Endothelial cell of umbilical vein (primary cell): ENCODE measurements around the gene SRSF9. TPM values are rescaled to one million over a fixed set of nuclear protein-coding genes. Genes with fewer than 3 reads are reported as not detected.

Experiments used
- BruUV-seq: library from RNA; stranded (reverse); fragments of 400-500 nt; replicated peaks from 2 replicates; lab custom pipeline; 2021; lab: Mats Ljungman, UMichigan
- CTCF ChIA-PET: fragments of 300-600, 350-600 bp; sonication (Branson Sonifier 250); formaldehyde crosslinking; loops from one replicate; lab custom pipeline; 2021; ENCODE audit warnings: antibody characterized with exemption, inconsistent platforms; lab: Charles Lee
- POLR2A ChIA-PET: fragments of 300-600, 350-600 bp; sonication (Branson Sonifier 250); formaldehyde crosslinking; loops from one replicate; lab custom pipeline; 2021; ENCODE audit warnings: antibody characterized with exemption, inconsistent platforms; lab: Charles Lee
- DNase-seq: peaks from one replicate; pipeline ENCODE4 v3.0.0-alpha.2; 2011; ENCODE audit warnings: low read depth, low spot score
- FAIRE-seq: peaks from 2 replicates; lab custom pipeline; 2011; peaks lifted over from hg19 to GRCh38; lab: Jason Lieb, UNC
- H2AFZ ChIP-seq: 2 replicates; pipeline ENCODE4 v1.6.0; 2012; ENCODE audit warnings: low read depth, low read length, control low read depth, inconsistent platforms
- H3K27ac ChIP-seq: 2 replicates; pipeline ENCODE4 v1.5.1; 2011; ENCODE audit warnings: low read depth, mild to moderate bottlenecking, control low read depth, low read length, moderate library complexity; ENCODE audit not compliant: insufficient read depth
- H3K27me3 ChIP-seq, 2 experiments: 2 replicates each; pipeline versions ENCODE4 v1.6.0 to v1.6.1; 2011; ENCODE audit warnings: low read length in 2 of 2, mixed read lengths in 1 of 2; ENCODE audit not compliant: control insufficient read depth in 2 of 2, insufficient read depth in 2 of 2
- H3K36me3 ChIP-seq, 2 experiments: 2 replicates in 1 of 2; 3 replicates in 1 of 2; pipeline ENCODE4 v1.5.1; 2011; ENCODE audit warnings: low read length in 2 of 2, mild to moderate bottlenecking in 1 of 2, moderate library complexity in 1 of 2; ENCODE audit not compliant: control insufficient read depth in 2 of 2, insufficient read depth in 2 of 2; ENCODE audit errors: extremely low read depth in 1 of 2
- H3K4me1 ChIP-seq: 3 replicates; pipeline ENCODE4 v1.5.1; 2011; ENCODE audit warnings: mild to moderate bottlenecking, low read length; ENCODE audit not compliant: control insufficient read depth, insufficient read depth; ENCODE audit errors: extremely low read depth
- H3K4me2 ChIP-seq: 2 replicates; pipeline ENCODE4 v1.6.1; 2011; ENCODE audit warnings: low read length, control low read depth, mixed read lengths; ENCODE audit not compliant: insufficient read depth
- H3K4me3 ChIP-seq, 3 experiments: fragments of 200-600 bp in 1 of 3; sonication (generic), shearing (Covaris generic) in 1 of 3; replicated peaks in 1 of 3; 2 replicates each; pipeline ENCODE4 v1.5.1; 2011 to 2016; ENCODE audit warnings: control low read depth in 3 of 3, low read length in 3 of 3, mild to moderate bottlenecking in 2 of 3, inconsistent platforms in 1 of 3, low read depth in 1 of 3, moderate library complexity in 1 of 3; ENCODE audit not compliant: insufficient read depth in 1 of 3
- H3K79me2 ChIP-seq: 2 replicates; pipeline ENCODE4 v1.6.0; 2012; ENCODE audit warnings: low read length, inconsistent platforms; ENCODE audit not compliant: control insufficient read depth, insufficient read depth
- H3K9ac ChIP-seq: replicated peaks from 2 replicates; pipeline ENCODE3; 2011; ENCODE audit warnings: low read length, control low read depth; ENCODE audit not compliant: insufficient read depth; ENCODE audit errors: extremely low read depth
- H3K9me1 ChIP-seq: replicated peaks from 3 replicates; pipeline ENCODE4 v1.6.0; 2011; ENCODE audit warnings: mild to moderate bottlenecking, low read length; ENCODE audit not compliant: control insufficient read depth, insufficient read depth; ENCODE audit errors: extremely low read depth
- H3K9me3 ChIP-seq: replicated peaks from 2 replicates; pipeline ENCODE4 v1.5.1; 2012; ENCODE audit warnings: low read length, inconsistent platforms; ENCODE audit not compliant: control insufficient read depth, insufficient read depth
- H4K20me1 ChIP-seq: replicated peaks from 2 replicates; pipeline ENCODE3; 2011; ENCODE audit warnings: mild to moderate bottlenecking, low read length; ENCODE audit not compliant: control insufficient read depth, insufficient read depth; ENCODE audit errors: extremely low read depth
- EZH2 ChIP-seq: IDR thresholded peaks from 2 replicates; pipeline ENCODE4 v1.6.1; 2012; ENCODE audit warnings: borderline replicate concordance, low read depth, mild to moderate bottlenecking, moderate library complexity, low read length, inconsistent platforms; ENCODE audit not compliant: severe bottlenecking
- JUN ChIP-seq: IDR thresholded peaks from 2 replicates; pipeline ENCODE4 v1.6.1; 2011; ENCODE audit warnings: borderline replicate concordance, low read depth; ENCODE audit not compliant: insufficient read length, insufficient read depth
- POLR2A ChIP-seq: IDR thresholded peaks from 2 replicates; pipeline ENCODE4 v1.6.1; 2012; ENCODE audit warnings: low read depth, mild to moderate bottlenecking, control low read depth, low read length
- dilution Hi-C: fragments of 300-500 bp; cut with MboI; formaldehyde crosslinking; loops from one replicate; pipeline ENCODE4 v1.15.0; 2019; ENCODE audit warnings: low sequenced_read_pairs; ENCODE audit not compliant: extremely low pct_ligation_motif_present
- intact Hi-C: fragments of 100-400 bp; cut with micrococcal nuclease; formaldehyde crosslinking; loops from one replicate; pipeline ENCODE4 v1.10.0; 2022
- polyA plus RNA-seq, 4 experiments: library from polyadenylated mRNA; depleted of rRNA in 3 of 4; stranded (reverse) in 3 of 4; unstranded in 1 of 4; fragments of >200 nt; gene quantifications; 2 replicates each; pipeline versions ENCODE4 v1.2.1 to v1.2.3, GENCODE V29; 2011 to 2012; ENCODE audit warnings: missing spikeins in 1 of 4
- total RNA-seq: library from RNA; stranded (reverse); gene quantifications from 2 replicates; pipeline ENCODE4 v1.2.3, GENCODE V29; 2021
- TF ChIP-seq, protein P1 (sequence below), 2 donors: IDR thresholded peaks; 1 replicate in 1 of 2; 2 replicates in 1 of 2; pipeline ENCODE4 v1.5.1; 2011; ENCODE audit warnings: low read length in 2 of 2, mild to moderate bottlenecking in 2 of 2, moderate library complexity in 2 of 2, control low read depth in 1 of 2, inconsistent platforms in 1 of 2, low read depth in 1 of 2; ENCODE audit not compliant: insufficient read depth in 1 of 2; ENCODE audit errors: extremely low read depth in 1 of 2
- TF ChIP-seq, protein P2 (sequence below): IDR thresholded peaks from 2 replicates; pipeline ENCODE4 v1.6.1; 2011; ENCODE audit not compliant: insufficient read depth, insufficient read length

Gene SRSF9
- total and polyA plus RNA-seq, 2 donors (not counting 3 experiments of a cell fraction or from before 2014, with no cell fraction given) = 153 to 226 TPM

GRCh38 chr12:120417917-120418580 is 51.5 kb downstream of the SRSF9 start:
- H3K9me1 ChIP-seq = no peaks in the 10 kb centered on the region
- dilution Hi-C loops = no loop called here
- intact Hi-C loops = no loop called here
- FAIRE-seq (no peak), DNase-seq (no peak)
- no peak for TF ChIP-seq EZH2
- no peak for TF ChIP-seq JUN
- TF ChIP-seq, protein P1, sequence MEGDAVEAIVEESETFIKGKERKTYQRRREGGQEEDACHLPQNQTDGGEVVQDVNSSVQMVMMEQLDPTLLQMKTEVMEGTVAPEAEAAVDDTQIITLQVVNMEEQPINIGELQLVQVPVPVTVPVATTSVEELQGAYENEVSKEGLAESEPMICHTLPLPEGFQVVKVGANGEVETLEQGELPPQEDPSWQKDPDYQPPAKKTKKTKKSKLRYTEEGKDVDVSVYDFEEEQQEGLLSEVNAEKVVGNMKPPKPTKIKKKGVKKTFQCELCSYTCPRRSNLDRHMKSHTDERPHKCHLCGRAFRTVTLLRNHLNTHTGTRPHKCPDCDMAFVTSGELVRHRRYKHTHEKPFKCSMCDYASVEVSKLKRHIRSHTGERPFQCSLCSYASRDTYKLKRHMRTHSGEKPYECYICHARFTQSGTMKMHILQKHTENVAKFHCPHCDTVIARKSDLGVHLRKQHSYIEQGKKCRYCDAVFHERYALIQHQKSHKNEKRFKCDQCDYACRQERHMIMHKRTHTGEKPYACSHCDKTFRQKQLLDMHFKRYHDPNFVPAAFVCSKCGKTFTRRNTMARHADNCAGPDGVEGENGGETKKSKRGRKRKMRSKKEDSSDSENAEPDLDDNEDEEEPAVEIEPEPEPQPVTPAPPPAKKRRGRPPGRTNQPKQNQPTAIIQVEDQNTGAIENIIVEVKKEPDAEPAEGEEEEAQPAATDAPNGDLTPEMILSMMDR (IDR thresholded peaks at IDR 0.05; ENCODE audit: extremely low read depth in 1 of 2, insufficient read depth in 1 of 2, low read depth in 1 of 2, low read length in 2 of 2) = no peak
- TF ChIP-seq, protein P2, sequence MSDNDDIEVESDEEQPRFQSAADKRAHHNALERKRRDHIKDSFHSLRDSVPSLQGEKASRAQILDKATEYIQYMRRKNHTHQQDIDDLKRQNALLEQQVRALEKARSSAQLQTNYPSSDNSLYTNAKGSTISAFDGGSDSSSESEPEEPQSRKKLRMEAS = no peak
- TF ChIP-seq POLR2A = no peak
- H2AFZ ChIP-seq = no peak overlapping the region
- BruUV-seq = no TSS peak
- no peaks in the 10 kb centered on the region for H3K9me3 ChIP-seq
- ChIA-PET CTCF (interaction anchor here (1.3 kb wide), 1 partner anchor 13 kb away, joined by 3 read pairs; no protein-coding TSS in a partner anchor), POLR2A (no interaction called here)
- H4K20me1 ChIP-seq = no peaks in the 10 kb centered on the region
- H3K4me1 ChIP-seq = no peaks in the 10 kb centered on the region
- H3K79me2 ChIP-seq = no peaks in the 10 kb centered on the region
- no peak overlapping the region for H3K27ac ChIP-seq
- H3K27me3 ChIP-seq = no peaks in the 10 kb centered on the region
- no peak overlapping the region for H3K4me3 ChIP-seq
- no peak overlapping the region for H3K9ac ChIP-seq
- no peak overlapping the region for H3K4me2 ChIP-seq
- no peaks in the 10 kb centered on the region for H3K36me3 ChIP-seq
